Testis (tissue), 3 donors: ENCODE data around the gene MARCHF7. TPM values are rescaled to one million over a fixed set of nuclear protein-coding genes. Genes with fewer than 3 reads are reported as not detected.

ENCODE experiments used
- DNase-seq: peaks from one replicate; pipeline ENCODE4 v3.0.0-alpha.2; 2019
- H3K27ac ChIP-seq, 2 donors: fragments of 200-600 bp; sonication (generic); one replicate each; pipeline ENCODE4 v1.5.1; 2019
- H3K27me3 ChIP-seq: fragments of 200-600 bp; sonication (generic); one replicate; pipeline ENCODE4 v1.5.1; 2019
- H3K36me3 ChIP-seq: fragments of 200-600 bp; sonication (generic); one replicate; pipeline ENCODE4 v1.5.1; 2017; ENCODE audit warnings: low read depth; ENCODE audit errors: missing control alignments
- H3K4me1 ChIP-seq: fragments of 200-600 bp; sonication (generic); one replicate; pipeline ENCODE4 v1.5.1; 2019
- H3K4me3 ChIP-seq, 2 donors: fragments of 200-600 bp; sonication (generic); one replicate each; pipeline ENCODE4 v1.5.1; 2017 to 2019
- H3K9me3 ChIP-seq: fragments of 200-600 bp; sonication (generic); one replicate; pipeline ENCODE4 v1.5.1; 2017
- CTCF ChIP-seq, 3 experiments: fragments of 450-650 bp in 2 of 3; fragments of 200-600 bp in 1 of 3; sonication (generic) in 1 of 3; IDR thresholded peaks; one replicate each; pipeline ENCODE4 v1.5.1; 2016 to 2019; ENCODE audit warnings: antibody characterized with exemption in 3 of 3, mild to moderate bottlenecking in 2 of 3, moderate library complexity in 1 of 3
- POLR2A ChIP-seq: fragments of 450-650 bp; IDR thresholded peaks from one replicate; pipeline ENCODE4 v1.6.1; 2017; ENCODE audit warnings: antibody characterized with exemption, mild to moderate bottlenecking, moderate library complexity
- WGBS, 2 donors: methylation state at CpG; one replicate each; pipeline ENCODE4 v1.1.5; 2018; 5-methylcytosine and 5-hydroxymethylcytosine counted together
- intact Hi-C: fragments of 100-400 bp; cut with DNase I; formaldehyde crosslinking; loops from one replicate; pipeline ENCODE4 v1.15.1; 2023; ENCODE audit warnings: low total_unique reads
- polyA plus RNA-seq: library from polyadenylated mRNA; stranded (reverse); fragments of 350-450 nt; fragmentation: Illumina TruSeq; extraction: RNeasy Lipid Tissue Mini Kit (QIAGEN cat#74804); gene quantifications from one replicate; pipeline ENCODE4 v1.2.3, GENCODE V29; 2014; ENCODE audit warnings: low read depth, low replicate concordance; ENCODE audit not compliant: insufficient read depth
- total RNA-seq, 2 donors: library from RNA; depleted of rRNA; stranded (reverse); fragments of >200 nt; gene quantifications; one replicate each; pipeline ENCODE4 v1.2.3, GENCODE V29; 2016

The MARCHF7 gene
- total and polyA plus RNA-seq, 3 donors from 2014 or later: 89.4 to 115 (median 97.8) TPM

GRCh38 chr2:159750873-159751272, 38.6 kb downstream of the MARCHF7 start:
- no peaks in the 10 kb centered on the region for H3K9me3 ChIP-seq
- TF ChIP-seq CTCF (IDR thresholded peaks at IDR 0.05): no peak
- TF ChIP-seq POLR2A: no peak
- WGBS, 2 donors: 58 to 77% methylated on average over 1 of the region's 1 CpG
- no peaks in the 10 kb centered on the region for H3K27me3 ChIP-seq
- H3K36me3 ChIP-seq: no peaks in the 10 kb centered on the region
- no peak overlapping the region for H3K27ac ChIP-seq
- H3K4me3 ChIP-seq: no peak overlapping the region
- no peak for DNase-seq
- H3K4me1 ChIP-seq: no peaks in the 10 kb centered on the region
- intact Hi-C loops: no loop called here

DNA sequence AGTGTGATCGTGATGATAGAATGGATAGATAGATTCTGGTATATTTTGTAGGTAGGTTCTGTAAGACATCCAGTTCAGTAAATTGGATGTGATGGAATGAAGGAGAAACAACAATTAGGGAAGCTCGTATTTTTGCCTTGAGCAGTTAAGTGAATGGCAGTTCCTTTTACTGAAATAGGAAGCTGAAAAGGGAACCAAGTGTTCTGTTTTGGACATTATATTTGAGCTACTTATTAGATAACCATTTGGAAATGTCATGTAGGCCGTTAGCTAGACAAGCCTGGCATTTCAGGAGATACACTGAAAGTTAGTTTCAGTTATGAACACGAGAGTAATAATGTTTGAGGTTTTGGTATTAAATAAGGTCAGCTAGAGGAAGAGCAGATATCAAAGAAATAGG, 41.5 kb downstream of the MARCHF7 start:
- Histone ChIP-seq H3K36me3 (no peaks in the 10 kb centered on the region), H3K27ac (peak overlapping the region in 1 of 2 donors; percentile 9), H3K9me3 (no peaks in the 10 kb centered on the region), H3K4me1 (no peaks in the 10 kb centered on the region), H3K27me3 (no peaks in the 10 kb centered on the region), H3K4me3 (no peak overlapping the region)
- intact Hi-C loops: no loop called here
- TF ChIP-seq POLR2A (no peak), CTCF (IDR thresholded peaks at IDR 0.05) (no peak)
- DNase-seq: no peak
- 61 to 65% methylated on average over 4 of the region's 4 CpGs for WGBS, 2 donors

DNA sequence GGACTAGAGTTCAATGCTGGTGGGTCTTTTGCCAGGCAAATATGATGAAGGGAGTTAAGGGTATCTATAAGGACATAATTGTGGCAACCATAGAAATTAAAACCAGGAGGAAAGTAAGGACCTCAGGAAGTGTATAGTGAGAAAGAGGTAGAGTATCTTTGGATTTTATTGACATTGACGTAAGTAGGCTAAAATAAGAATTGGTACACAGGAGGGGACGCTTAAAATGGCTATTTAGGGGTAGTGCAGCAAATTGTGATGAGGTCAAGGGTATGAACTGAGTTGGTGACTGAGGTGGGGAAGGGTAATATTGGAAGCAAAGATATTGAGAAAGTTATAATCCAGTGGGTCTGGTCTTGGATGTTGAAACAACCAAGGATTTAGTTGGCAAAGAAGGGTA, 42.7 kb downstream of the MARCHF7 start:
- no peaks in the 10 kb centered on the region for H3K4me1 ChIP-seq
- no peaks in the 10 kb centered on the region for H3K9me3 ChIP-seq
- TF ChIP-seq POLR2A: no peak
- no peak for TF ChIP-seq CTCF (IDR thresholded peaks at IDR 0.05)
- H3K4me3 ChIP-seq: no peak overlapping the region
- WGBS, 2 donors: 91 to 94% methylated on average over 2 of the region's 2 CpGs
- no peaks in the 10 kb centered on the region for H3K36me3 ChIP-seq
- no peak overlapping the region for H3K27ac ChIP-seq
- intact Hi-C loops: no loop called here
- H3K27me3 ChIP-seq: no peaks in the 10 kb centered on the region
- DNase-seq: no peak

- TF ChIP-seq POLR2A (no peak), CTCF (IDR thresholded peaks at IDR 0.05) (no peak)
- Histone ChIP-seq H3K4me3 (no peak overlapping the region), H3K9me3 (no peaks in the 10 kb centered on the region), H3K4me1 (no peaks in the 10 kb centered on the region), H3K36me3 (no peaks in the 10 kb centered on the region), H3K27ac (no peak overlapping the region), H3K27me3 (no peaks in the 10 kb centered on the region)
- intact Hi-C loops: no loop called here
- DNase-seq: no peak
Observed at GRCh38 chr2:159755788-159756187, 43.5 kb downstream of the MARCHF7 start.

- DNase-seq: no peak
- Histone ChIP-seq H3K4me3 (no peak overlapping the region), H3K27me3 (no peaks in the 10 kb centered on the region), H3K4me1 (no peaks in the 10 kb centered on the region), H3K9me3 (no peaks in the 10 kb centered on the region), H3K27ac (no peak overlapping the region), H3K36me3 (no peaks in the 10 kb centered on the region)
- TF ChIP-seq CTCF (IDR thresholded peaks at IDR 0.05) (no peak), POLR2A (no peak)
- intact Hi-C loops: no loop called here
- 80 to 88% methylated on average over 1 of the region's 1 CpG for WGBS, 2 donors
Observed at GRCh38 chr2:159758239-159758638, 45.9 kb downstream of the MARCHF7 start.
